Measurements from ENCODE around the gene PIK3C2A.

PIK3C2A gene

DNA sequence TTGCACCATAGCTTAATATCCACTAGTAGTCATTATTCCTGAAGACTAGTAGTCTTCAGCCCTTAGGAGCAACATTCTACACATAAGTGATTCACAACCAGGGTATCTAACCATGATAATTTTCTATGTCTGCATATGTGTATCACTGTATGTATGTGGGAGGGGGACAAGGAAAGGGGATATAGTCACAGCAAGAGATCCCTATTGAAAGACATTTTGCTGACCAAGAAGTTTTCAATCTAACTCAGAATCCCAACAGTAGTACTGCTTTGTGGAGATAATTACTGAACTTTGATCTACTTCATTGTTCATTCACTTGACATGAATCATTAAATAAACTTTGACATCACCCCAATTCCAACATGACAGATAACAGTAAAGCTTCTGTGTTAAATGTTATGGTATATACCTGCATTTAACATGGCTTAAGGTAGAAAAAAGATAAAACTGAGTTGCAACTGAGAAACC lies 10.3 kb downstream of the PIK3C2A start:
- TF ChIP-seq, protein P1, sequence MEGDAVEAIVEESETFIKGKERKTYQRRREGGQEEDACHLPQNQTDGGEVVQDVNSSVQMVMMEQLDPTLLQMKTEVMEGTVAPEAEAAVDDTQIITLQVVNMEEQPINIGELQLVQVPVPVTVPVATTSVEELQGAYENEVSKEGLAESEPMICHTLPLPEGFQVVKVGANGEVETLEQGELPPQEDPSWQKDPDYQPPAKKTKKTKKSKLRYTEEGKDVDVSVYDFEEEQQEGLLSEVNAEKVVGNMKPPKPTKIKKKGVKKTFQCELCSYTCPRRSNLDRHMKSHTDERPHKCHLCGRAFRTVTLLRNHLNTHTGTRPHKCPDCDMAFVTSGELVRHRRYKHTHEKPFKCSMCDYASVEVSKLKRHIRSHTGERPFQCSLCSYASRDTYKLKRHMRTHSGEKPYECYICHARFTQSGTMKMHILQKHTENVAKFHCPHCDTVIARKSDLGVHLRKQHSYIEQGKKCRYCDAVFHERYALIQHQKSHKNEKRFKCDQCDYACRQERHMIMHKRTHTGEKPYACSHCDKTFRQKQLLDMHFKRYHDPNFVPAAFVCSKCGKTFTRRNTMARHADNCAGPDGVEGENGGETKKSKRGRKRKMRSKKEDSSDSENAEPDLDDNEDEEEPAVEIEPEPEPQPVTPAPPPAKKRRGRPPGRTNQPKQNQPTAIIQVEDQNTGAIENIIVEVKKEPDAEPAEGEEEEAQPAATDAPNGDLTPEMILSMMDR (IDR thresholded peaks at IDR 0.05; ENCODE audit: insufficient read depth, low read length, poor library complexity, severe bottlenecking): no peak
- TF ChIP-seq EZH2phosphoT487 (conservative IDR thresholded peaks at IDR 0.05; ENCODE audit: low read length): no peak
- H4K20me1 ChIP-seq (ENCODE audit: low read depth, low read length): 0 out of 2 replicates have a peak, but pooled peaks cover 4% of the 10 kb centered on the region
- H3K27me3 ChIP-seq (ENCODE audit: low read length): no peaks in the 10 kb centered on the region
- H3K9me3 ChIP-seq (ENCODE audit: insufficient read depth, low read length): no peaks in the 10 kb centered on the region
- peaks cover 89% of the 10 kb centered on the region for H3K79me2 ChIP-seq (ENCODE audit: insufficient read depth, low read length)
- H3K36me3 ChIP-seq (ENCODE audit: low read length): no peaks in the 10 kb centered on the region
- no peak overlapping the region for H3K4me2 ChIP-seq (ENCODE audit: low read depth, low read length, poor library complexity, severe bottlenecking)
- H3K9me2 ChIP-seq (replicated peaks; ENCODE audit: insufficient read depth, low read length): no peaks in the 10 kb centered on the region
- H3K4me3 ChIP-seq (ENCODE audit: insufficient read depth, low read length, poor library complexity, severe bottlenecking): no peak overlapping the region
- no peak overlapping the region for H3K9ac ChIP-seq (ENCODE audit: low read length)
- 0 out of 2 replicates have a peak, but pooled peaks cover 4% of the 10 kb centered on the region for H3F3A ChIP-seq (ENCODE audit: insufficient read depth)
- H3K27ac ChIP-seq (ENCODE audit: low read depth, low read length): no peak overlapping the region
- no peak overlapping the region for H2AFZ ChIP-seq (ENCODE audit: low read depth, low read length, severe bottlenecking)

GRCh38 chr11:17188675-17189074 lies 19.1 kb downstream of the PIK3C2A start:
- no peaks in the 10 kb centered on the region for H3K9me2 ChIP-seq (replicated peaks; ENCODE audit: insufficient read depth, low read length)
- TF ChIP-seq, protein P1 (IDR thresholded peaks at IDR 0.05; ENCODE audit: insufficient read depth, low read length, poor library complexity, severe bottlenecking): no peak
- no peak for TF ChIP-seq EZH2phosphoT487 (conservative IDR thresholded peaks at IDR 0.05; ENCODE audit: low read length)
- H3K9me3 ChIP-seq (ENCODE audit: insufficient read depth, low read length): no peaks in the 10 kb centered on the region

DNA sequence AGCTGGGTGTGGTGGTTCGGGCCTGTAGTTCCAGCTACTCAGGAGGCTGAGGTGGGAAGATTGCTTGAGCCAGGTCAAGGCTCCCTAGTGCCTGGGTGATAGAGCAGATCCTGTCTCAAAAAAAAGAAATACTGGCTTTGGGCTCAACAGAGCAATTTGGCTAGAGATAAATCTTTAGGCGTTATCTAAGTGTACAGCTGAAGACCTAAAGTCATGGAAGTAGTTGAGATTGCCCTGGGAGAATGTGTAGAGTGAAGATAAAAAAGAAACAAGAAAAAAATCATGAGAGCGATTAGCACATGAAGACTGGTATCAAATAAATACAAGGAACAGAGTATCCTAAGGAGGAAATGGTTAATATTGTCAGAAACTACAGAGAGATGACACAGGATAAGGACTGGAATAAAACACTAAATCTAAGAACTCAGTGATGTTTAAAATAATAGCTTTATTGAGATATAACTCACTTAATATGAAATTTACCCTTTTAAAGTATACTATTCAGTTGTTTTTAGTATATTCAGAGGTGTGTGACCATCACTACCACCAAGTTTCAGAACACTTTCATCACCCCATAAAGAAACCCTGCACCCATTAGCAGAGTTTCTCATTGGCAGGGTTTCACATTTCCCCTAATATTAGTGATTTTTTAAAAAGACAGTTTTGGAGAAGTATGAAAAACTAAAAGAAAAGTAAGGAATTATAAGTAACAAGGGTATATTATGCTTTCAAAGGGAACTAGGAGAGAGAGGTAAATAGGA lies 20.7 kb downstream of the PIK3C2A start:
- no peaks in the 10 kb centered on the region for H3F3A ChIP-seq (ENCODE audit: insufficient read depth)
- no peaks in the 10 kb centered on the region; the same call in 1 of the 2 replicates for H3K36me3 ChIP-seq (ENCODE audit: low read length)
- H3K79me2 ChIP-seq (ENCODE audit: insufficient read depth, low read length): peaks cover 90% of the 10 kb centered on the region
- TF ChIP-seq, protein P1 (IDR thresholded peaks at IDR 0.05; ENCODE audit: insufficient read depth, low read length, poor library complexity, severe bottlenecking): no peak
- no peak for TF ChIP-seq EZH2phosphoT487 (conservative IDR thresholded peaks at IDR 0.05; ENCODE audit: low read length)
- H3K9me2 ChIP-seq (replicated peaks; ENCODE audit: insufficient read depth, low read length): no peaks in the 10 kb centered on the region
- no peaks in the 10 kb centered on the region for H3K27me3 ChIP-seq (ENCODE audit: low read length)
- H2AFZ ChIP-seq (ENCODE audit: low read depth, low read length, severe bottlenecking): no peak overlapping the region
- no peak overlapping the region for H3K4me3 ChIP-seq (ENCODE audit: insufficient read depth, low read length, poor library complexity, severe bottlenecking)
- H3K9me3 ChIP-seq (ENCODE audit: insufficient read depth, low read length): no peaks in the 10 kb centered on the region
- no peak overlapping the region for H3K9ac ChIP-seq (ENCODE audit: low read length)
- 0 out of 2 replicates have a peak, but pooled peaks cover 5% of the 10 kb centered on the region for H4K20me1 ChIP-seq (ENCODE audit: low read depth, low read length)
- H3K4me2 ChIP-seq (ENCODE audit: low read depth, low read length, poor library complexity, severe bottlenecking): no peak overlapping the region
- H3K27ac ChIP-seq (ENCODE audit: low read depth, low read length): no peak overlapping the region

More at GRCh38 chr11:17188675-17189074, 19.1 kb downstream of the PIK3C2A start:
- H3K36me3 ChIP-seq (ENCODE audit: low read length): no peaks in the 10 kb centered on the region; the same call in 1 of the 2 replicates
- H3K9ac ChIP-seq (ENCODE audit: low read length): no peak overlapping the region
- H4K20me1 ChIP-seq (ENCODE audit: low read depth, low read length): 0 out of 2 replicates have a peak, but pooled peaks cover 5% of the 10 kb centered on the region
- H3F3A ChIP-seq (ENCODE audit: insufficient read depth): no peaks in the 10 kb centered on the region
- H3K4me2 ChIP-seq (ENCODE audit: low read depth, low read length, poor library complexity, severe bottlenecking): no peak overlapping the region
- no peak overlapping the region for H2AFZ ChIP-seq (ENCODE audit: low read depth, low read length, severe bottlenecking)
- no peak overlapping the region for H3K27ac ChIP-seq (ENCODE audit: low read depth, low read length)
- H3K79me2 ChIP-seq (ENCODE audit: insufficient read depth, low read length): peaks cover 81% of the 10 kb centered on the region
- H3K4me3 ChIP-seq (ENCODE audit: insufficient read depth, low read length, poor library complexity, severe bottlenecking): no peak overlapping the region
- H3K27me3 ChIP-seq (ENCODE audit: low read length): no peaks in the 10 kb centered on the region
